Neural cell (in vitro differentiated cells): ENCODE data around the gene PLD5.

Experiments
- EP300 ChIP-seq: fragments of 450-650 bp; conservative IDR thresholded peaks from 2 replicates; pipeline ENCODE4 v1.6.1; 2014; ENCODE audit warnings: antibody characterized with exemption, mild to moderate bottlenecking, moderate library complexity; ENCODE audit not compliant: poor library complexity, severe bottlenecking
- EZH2 ChIP-seq: fragments of 200-600, 300-800 bp; shearing (Covaris generic), sonication (generic); IDR thresholded peaks from 2 replicates; pipeline ENCODE4 v1.6.1; 2014; ENCODE audit warnings: antibody characterized with exemption, low read length, borderline replicate concordance, mild to moderate bottlenecking; ENCODE audit not compliant: insufficient read depth, poor library complexity, severe bottlenecking
- MXI1 ChIP-seq: fragments of 450-650 bp; conservative IDR thresholded peaks from 2 replicates; pipeline ENCODE4 v1.6.1; 2014; ENCODE audit warnings: antibody characterized with exemption, mild to moderate bottlenecking; ENCODE audit not compliant: poor library complexity, severe bottlenecking
- POLR2AphosphoS5 ChIP-seq: IDR thresholded peaks from 2 replicates; pipeline ENCODE4 v1.6.1; 2012
- RAD21 ChIP-seq: fragments of 450-650 bp; conservative IDR thresholded peaks from 2 replicates; pipeline ENCODE4 v1.6.1; 2014; ENCODE audit warnings: antibody characterized with exemption, mild to moderate bottlenecking, moderate library complexity
- SMC3 ChIP-seq: fragments of 450-650 bp; conservative IDR thresholded peaks from 2 replicates; pipeline ENCODE4 v1.6.1; 2014; ENCODE audit warnings: antibody characterized with exemption, mild to moderate bottlenecking, moderate library complexity; ENCODE audit not compliant: poor library complexity
- TAF1 ChIP-seq: IDR thresholded peaks from 2 replicates; pipeline ENCODE4 v1.6.1; 2012; ENCODE audit warnings: low read depth
- TF ChIP-seq, protein P1 (sequence below): fragments of 450-650 bp; IDR thresholded peaks from 2 replicates; pipeline ENCODE4 v1.5.1; 2014; ENCODE audit warnings: antibody characterized with exemption, mild to moderate bottlenecking, moderate library complexity; ENCODE audit not compliant: poor library complexity, severe bottlenecking
- TF ChIP-seq, protein P2 (sequence below): IDR thresholded peaks from 2 replicates; pipeline ENCODE4 v1.6.1; 2012; ENCODE audit warnings: borderline replicate concordance

DNA sequence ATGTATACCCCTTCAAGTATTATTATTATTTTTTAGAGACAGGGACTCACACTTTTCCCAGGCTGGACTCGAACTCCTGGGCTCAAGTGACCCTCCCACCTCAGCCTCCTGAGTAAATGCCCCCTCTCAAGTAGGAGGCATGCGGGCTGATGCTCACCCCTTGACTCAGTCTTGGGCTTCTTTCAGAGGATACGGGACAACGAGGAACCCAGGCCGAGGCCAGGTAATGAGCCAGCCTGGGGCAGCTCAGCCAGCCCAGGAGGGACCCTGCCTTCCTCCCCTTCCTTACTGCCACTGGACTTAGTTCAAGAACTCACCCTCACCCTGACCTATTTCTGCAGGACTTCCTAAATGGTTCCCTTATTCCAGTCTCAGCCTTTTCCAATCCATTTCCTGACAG is 327.6 kb downstream of the PLD5 start:
- TF ChIP-seq TAF1 (no peak), RAD21 (no peak), EP300 (no peak), EZH2 (no peak), POLR2AphosphoS5 (no peak), SMC3 (no peak), MXI1 (no peak)
- TF ChIP-seq, protein P1, sequence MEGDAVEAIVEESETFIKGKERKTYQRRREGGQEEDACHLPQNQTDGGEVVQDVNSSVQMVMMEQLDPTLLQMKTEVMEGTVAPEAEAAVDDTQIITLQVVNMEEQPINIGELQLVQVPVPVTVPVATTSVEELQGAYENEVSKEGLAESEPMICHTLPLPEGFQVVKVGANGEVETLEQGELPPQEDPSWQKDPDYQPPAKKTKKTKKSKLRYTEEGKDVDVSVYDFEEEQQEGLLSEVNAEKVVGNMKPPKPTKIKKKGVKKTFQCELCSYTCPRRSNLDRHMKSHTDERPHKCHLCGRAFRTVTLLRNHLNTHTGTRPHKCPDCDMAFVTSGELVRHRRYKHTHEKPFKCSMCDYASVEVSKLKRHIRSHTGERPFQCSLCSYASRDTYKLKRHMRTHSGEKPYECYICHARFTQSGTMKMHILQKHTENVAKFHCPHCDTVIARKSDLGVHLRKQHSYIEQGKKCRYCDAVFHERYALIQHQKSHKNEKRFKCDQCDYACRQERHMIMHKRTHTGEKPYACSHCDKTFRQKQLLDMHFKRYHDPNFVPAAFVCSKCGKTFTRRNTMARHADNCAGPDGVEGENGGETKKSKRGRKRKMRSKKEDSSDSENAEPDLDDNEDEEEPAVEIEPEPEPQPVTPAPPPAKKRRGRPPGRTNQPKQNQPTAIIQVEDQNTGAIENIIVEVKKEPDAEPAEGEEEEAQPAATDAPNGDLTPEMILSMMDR, result no peak
- TF ChIP-seq, protein P2, sequence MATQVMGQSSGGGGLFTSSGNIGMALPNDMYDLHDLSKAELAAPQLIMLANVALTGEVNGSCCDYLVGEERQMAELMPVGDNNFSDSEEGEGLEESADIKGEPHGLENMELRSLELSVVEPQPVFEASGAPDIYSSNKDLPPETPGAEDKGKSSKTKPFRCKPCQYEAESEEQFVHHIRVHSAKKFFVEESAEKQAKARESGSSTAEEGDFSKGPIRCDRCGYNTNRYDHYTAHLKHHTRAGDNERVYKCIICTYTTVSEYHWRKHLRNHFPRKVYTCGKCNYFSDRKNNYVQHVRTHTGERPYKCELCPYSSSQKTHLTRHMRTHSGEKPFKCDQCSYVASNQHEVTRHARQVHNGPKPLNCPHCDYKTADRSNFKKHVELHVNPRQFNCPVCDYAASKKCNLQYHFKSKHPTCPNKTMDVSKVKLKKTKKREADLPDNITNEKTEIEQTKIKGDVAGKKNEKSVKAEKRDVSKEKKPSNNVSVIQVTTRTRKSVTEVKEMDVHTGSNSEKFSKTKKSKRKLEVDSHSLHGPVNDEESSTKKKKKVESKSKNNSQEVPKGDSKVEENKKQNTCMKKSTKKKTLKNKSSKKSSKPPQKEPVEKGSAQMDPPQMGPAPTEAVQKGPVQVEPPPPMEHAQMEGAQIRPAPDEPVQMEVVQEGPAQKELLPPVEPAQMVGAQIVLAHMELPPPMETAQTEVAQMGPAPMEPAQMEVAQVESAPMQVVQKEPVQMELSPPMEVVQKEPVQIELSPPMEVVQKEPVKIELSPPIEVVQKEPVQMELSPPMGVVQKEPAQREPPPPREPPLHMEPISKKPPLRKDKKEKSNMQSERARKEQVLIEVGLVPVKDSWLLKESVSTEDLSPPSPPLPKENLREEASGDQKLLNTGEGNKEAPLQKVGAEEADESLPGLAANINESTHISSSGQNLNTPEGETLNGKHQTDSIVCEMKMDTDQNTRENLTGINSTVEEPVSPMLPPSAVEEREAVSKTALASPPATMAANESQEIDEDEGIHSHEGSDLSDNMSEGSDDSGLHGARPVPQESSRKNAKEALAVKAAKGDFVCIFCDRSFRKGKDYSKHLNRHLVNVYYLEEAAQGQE, result no peak
